ENCODE results near the gene ASPN.

Gene ASPN

GRCh38 chr9:92514635-92515034 is 32.3 kb upstream of the ASPN start:
- TF ChIP-seq CTCF (IDR thresholded peaks at IDR 0.05; ENCODE audit: low read depth, low read length, missing control alignments), result no peak
- H3K4me3 ChIP-seq (replicated peaks; ENCODE audit: low read depth, low read length), result no peak overlapping the region
- no peak for DNase-seq (ENCODE audit: extremely low read depth, low read depth)

- H3K4me3 ChIP-seq (replicated peaks; ENCODE audit: low read depth, low read length), result no peak overlapping the region
- TF ChIP-seq CTCF (IDR thresholded peaks at IDR 0.05; ENCODE audit: low read depth, low read length, missing control alignments), result no peak
- no peak for DNase-seq (ENCODE audit: extremely low read depth, low read depth)
These were observed 31.0 kb upstream of the ASPN start for GRCh38 chr9:92513349-92513748.

DNA sequence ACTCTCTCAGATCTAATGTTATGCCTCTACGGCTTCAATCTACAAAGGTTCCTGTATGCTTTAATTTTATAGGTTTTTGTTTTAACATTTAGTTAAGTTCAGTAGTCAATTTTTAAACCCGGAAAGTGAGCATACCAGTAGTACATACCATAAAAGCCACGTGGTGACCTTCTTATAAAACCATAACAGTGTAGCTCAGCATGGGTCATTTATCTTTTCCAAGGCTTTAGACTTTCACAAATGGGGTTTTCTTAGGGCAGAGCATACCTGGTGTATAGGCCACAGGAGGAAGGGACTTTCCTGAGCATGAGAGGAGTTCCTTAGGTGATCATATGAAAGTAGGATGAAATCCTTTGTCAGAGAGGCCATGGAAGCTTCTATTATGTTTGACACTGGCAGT is 30.3 kb upstream of the ASPN start:
- no peak for TF ChIP-seq CTCF (IDR thresholded peaks at IDR 0.05; ENCODE audit: low read depth, low read length, missing control alignments)
- no peak overlapping the region for H3K4me3 ChIP-seq (replicated peaks; ENCODE audit: low read depth, low read length)
- DNase-seq (ENCODE audit: extremely low read depth, low read depth), result no peak

DNA sequence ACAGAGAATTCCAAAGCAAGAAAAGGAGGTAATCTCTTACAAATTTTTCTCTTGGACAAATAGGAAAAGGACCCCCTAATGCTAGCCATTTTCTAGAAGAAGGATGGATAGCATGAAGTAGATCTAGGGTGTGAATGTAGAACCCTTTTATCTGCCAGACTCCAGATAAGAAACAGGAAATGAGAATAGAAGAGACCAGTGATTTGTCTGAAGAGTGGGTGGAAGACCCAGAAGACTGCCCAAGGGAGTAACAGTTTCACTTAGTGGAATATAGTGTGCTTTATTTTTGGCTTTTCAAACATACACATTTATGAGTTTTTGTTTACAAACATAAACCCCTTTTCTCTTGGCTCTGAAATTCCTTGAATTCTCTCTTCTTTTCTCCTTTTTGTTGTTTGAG is 28.4 kb upstream of the ASPN start:
- no peak for DNase-seq (ENCODE audit: extremely low read depth, low read depth)
- no peak for TF ChIP-seq CTCF (IDR thresholded peaks at IDR 0.05; ENCODE audit: low read depth, low read length, missing control alignments)
- H3K4me3 ChIP-seq (replicated peaks; ENCODE audit: low read depth, low read length), result no peak overlapping the region

DNA sequence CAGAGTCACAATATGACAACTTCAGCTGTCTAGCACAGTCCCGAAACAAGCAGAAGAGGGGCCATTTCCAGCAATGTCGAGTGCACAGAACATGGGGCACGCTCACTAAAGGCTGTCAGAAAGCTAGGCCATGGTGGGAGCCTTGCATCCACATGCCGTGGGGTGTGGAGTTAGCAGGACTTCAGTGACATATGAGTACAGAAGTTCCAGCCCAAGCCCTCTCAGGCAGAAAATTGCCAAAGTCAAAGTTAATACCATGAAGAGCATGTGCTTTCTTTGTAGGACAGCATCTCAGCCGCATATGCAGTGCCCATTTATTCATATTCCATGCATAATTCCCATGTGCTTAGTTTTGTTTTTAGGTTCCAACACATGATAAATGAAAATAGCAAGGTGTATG is 26.7 kb upstream of the ASPN start:
- no peak overlapping the region for H3K4me3 ChIP-seq (replicated peaks; ENCODE audit: low read depth, low read length)
- no peak for DNase-seq (ENCODE audit: extremely low read depth, low read depth)
- no peak for TF ChIP-seq CTCF (IDR thresholded peaks at IDR 0.05; ENCODE audit: low read depth, low read length, missing control alignments)

- DNase-seq (ENCODE audit: extremely low read depth, low read depth), result no peak
- TF ChIP-seq CTCF (IDR thresholded peaks at IDR 0.05; ENCODE audit: low read depth, low read length, missing control alignments), result no peak
These were observed 25.9 kb upstream of the ASPN start for GRCh38 chr9:92508018-92508820.

DNA sequence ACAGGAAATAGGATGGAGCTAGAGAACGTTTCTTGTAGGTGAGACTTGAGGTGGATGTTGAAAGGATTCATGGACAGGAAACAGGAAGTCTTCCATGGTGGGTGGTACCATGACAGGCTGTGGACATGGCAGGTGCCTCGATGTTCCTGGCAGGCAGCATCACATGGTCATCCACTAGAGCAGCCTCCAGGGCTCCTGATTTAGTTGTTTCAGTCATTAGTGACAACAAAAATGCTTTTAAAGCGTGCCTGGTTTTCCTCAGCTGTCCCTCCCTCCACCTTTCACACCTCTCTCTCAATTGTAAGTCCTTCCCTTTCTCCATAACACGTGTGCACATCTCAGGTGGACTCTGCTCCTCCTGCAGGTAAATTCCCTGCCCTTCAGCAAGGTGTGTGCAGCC is 25.2 kb upstream of the ASPN start:
- H3K4me3 ChIP-seq (replicated peaks; ENCODE audit: low read depth, low read length), result no peak overlapping the region
- no peak for DNase-seq (ENCODE audit: extremely low read depth, low read depth)
- TF ChIP-seq CTCF (IDR thresholded peaks at IDR 0.05; ENCODE audit: low read depth, low read length, missing control alignments), result no peak

More at GRCh38 chr9:92508018-92508820, 25.9 kb upstream of the ASPN start:
- H3K4me3 ChIP-seq (replicated peaks; ENCODE audit: low read depth, low read length), result no peak overlapping the region

Data from HFF-Myc (cell line).